ENCODE measurements around the gene PPEF2. TPM values are rescaled to one million over a fixed set of nuclear protein-coding genes. Genes with fewer than 3 reads are reported as not detected.

The PPEF2 gene
- total RNA-seq, 1 experiment from 2014 or later, result not detected

DNA sequence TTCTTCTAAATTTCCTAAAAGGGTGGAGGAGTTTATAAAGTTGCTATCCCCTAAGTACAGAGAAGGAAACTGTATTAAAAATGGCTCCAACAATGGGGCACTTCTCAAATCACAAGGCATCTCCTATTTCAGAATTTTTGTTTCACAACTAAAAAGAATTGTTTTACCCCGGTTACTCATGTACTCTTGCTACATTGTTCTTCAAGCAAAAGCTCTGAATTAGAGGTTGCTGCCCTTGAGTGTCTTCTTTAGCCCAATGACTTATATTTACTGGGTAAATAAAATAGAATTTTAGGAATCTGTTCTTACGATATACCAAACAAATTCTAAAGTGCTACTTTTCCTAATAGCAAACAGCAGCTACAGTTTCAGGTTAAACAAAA lies 67.5 kb downstream of the PPEF2 start:
- no peak overlapping the region for H2BK20ac ChIP-seq (ENCODE audit: low read depth, low read length, poor library complexity, severe bottlenecking)
- TF ChIP-seq, protein P1, sequence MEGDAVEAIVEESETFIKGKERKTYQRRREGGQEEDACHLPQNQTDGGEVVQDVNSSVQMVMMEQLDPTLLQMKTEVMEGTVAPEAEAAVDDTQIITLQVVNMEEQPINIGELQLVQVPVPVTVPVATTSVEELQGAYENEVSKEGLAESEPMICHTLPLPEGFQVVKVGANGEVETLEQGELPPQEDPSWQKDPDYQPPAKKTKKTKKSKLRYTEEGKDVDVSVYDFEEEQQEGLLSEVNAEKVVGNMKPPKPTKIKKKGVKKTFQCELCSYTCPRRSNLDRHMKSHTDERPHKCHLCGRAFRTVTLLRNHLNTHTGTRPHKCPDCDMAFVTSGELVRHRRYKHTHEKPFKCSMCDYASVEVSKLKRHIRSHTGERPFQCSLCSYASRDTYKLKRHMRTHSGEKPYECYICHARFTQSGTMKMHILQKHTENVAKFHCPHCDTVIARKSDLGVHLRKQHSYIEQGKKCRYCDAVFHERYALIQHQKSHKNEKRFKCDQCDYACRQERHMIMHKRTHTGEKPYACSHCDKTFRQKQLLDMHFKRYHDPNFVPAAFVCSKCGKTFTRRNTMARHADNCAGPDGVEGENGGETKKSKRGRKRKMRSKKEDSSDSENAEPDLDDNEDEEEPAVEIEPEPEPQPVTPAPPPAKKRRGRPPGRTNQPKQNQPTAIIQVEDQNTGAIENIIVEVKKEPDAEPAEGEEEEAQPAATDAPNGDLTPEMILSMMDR (conservative IDR thresholded peaks at IDR 0.05), result no peak
- no peaks in the 10 kb centered on the region for H4K20me1 ChIP-seq (ENCODE audit: control insufficient read depth, insufficient read depth, insufficient read length)
- no peaks in the 10 kb centered on the region; the same call in 1 of the 2 replicates for H3K4me1 ChIP-seq (ENCODE audit: insufficient read depth, low read length)
- peaks cover 0 to 4% of the 10 kb centered on the region in 2 experiments; a peak in 3 of 5 replicates for H3K9me3 Mint-ChIP-seq
- H3K4ac ChIP-seq (ENCODE audit: low read depth, low read length), result no peak overlapping the region
- no peak overlapping the region for H4K5ac ChIP-seq (ENCODE audit: insufficient read length, low read depth, low read length)
- H2AK5ac ChIP-seq (ENCODE audit: insufficient read length, low read length), result no peak overlapping the region
- H2BK15ac ChIP-seq (ENCODE audit: low read depth, low read length), result no peak overlapping the region
- H3K56ac ChIP-seq (ENCODE audit: insufficient read length, low read depth, low read length), result no peak overlapping the region
- no CpG with 5 or more reads among the region's 2 CpGs for WGBS (ENCODE audit: extremely low coverage, insufficient read length, low lambda C conversion rate)
- no peaks in the 10 kb centered on the region for H3K79me2 ChIP-seq (ENCODE audit: insufficient read depth, low read length)
- H3K27ac Mint-ChIP-seq, result no peak overlapping the region
- H3K14ac ChIP-seq (ENCODE audit: insufficient read depth, low read length), result no peak overlapping the region
- H2BK5ac ChIP-seq (ENCODE audit: insufficient read length, low read length), result no peak overlapping the region
- no peak overlapping the region for H3K27ac ChIP-seq (ENCODE audit: insufficient read length, low read depth, low read length)
- H3K23ac ChIP-seq (ENCODE audit: insufficient read length, low read depth, low read length), result no peak overlapping the region
- no peaks in the 10 kb centered on the region for H3K27me3 ChIP-seq (ENCODE audit: insufficient read depth, low read length)
- H3K4me2 ChIP-seq (ENCODE audit: insufficient read depth, insufficient read length, low read length), result no peak overlapping the region
- no peak overlapping the region for H3K4me3 Mint-ChIP-seq
- no peak overlapping the region for H3K9ac ChIP-seq (ENCODE audit: extremely low read depth, insufficient read length, low read length)
- H3T11ph ChIP-seq (ENCODE audit: low read length), result no peak overlapping the region
- no peaks in the 10 kb centered on the region for H3K9me3 ChIP-seq (ENCODE audit: control insufficient read depth, low read depth, low read length)
- H4K8ac ChIP-seq (replicated peaks; ENCODE audit: insufficient read length, low read depth, low read length), result no peak overlapping the region
- H3K27me3 Mint-ChIP-seq (ENCODE audit: low read depth), result 0 out of 2 replicates have a peak, but pooled peaks cover 1% of the 10 kb centered on the region
- no peak overlapping the region for H3K18ac ChIP-seq (ENCODE audit: insufficient read length, low read depth, low read length)
- no peaks in the 10 kb centered on the region for H3K79me1 ChIP-seq (ENCODE audit: insufficient read depth, low read depth, low read length, poor library complexity, severe bottlenecking)
- H3K4me1 Mint-ChIP-seq, result peaks cover 12% of the 10 kb centered on the region in 2 experiments
- peaks cover 0 to 4% (median 0%) of the 10 kb centered on the region in 3 experiments; a peak in 2 of 7 replicates for H3K36me3 Mint-ChIP-seq (ENCODE audit: insufficient read depth in 1 of 3, low read depth in 3 of 3)
- DNase-seq, result no peak
- no peak overlapping the region for H4K91ac ChIP-seq (ENCODE audit: insufficient read length, low read depth, low read length)
- H2BK120ac ChIP-seq (ENCODE audit: low read depth, low read length, poor library complexity, severe bottlenecking), result no peak overlapping the region
- no peaks in the 10 kb centered on the region for H3K23me2 ChIP-seq (ENCODE audit: insufficient read length, low read depth, low read length, poor library complexity, severe bottlenecking)
- H2BK12ac ChIP-seq (ENCODE audit: insufficient read length, low read depth, low read length), result no peak overlapping the region
- no peak overlapping the region for H2AFZ ChIP-seq (ENCODE audit: low read length)

Data from H9 (cell line).